Measurements from ENCODE around the gene HMG20B.

Gene HMG20B

DNA sequence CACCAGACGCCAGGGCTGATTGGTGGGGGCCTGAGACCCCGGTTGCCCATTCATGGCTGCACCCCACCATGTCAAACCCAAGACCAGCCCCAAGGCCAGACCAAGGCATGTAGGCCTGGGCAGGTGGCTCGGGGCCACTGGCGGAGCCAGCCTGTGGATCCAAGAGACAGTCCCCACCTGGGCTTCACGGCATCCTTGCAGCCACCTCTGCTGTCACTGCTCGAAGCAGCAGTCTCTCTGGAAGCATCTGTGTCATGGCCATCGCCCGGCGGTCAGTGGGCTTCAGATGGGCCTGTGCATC, 37.6 kb upstream of the HMG20B start (continued):
- TF ChIP-seq, protein P1, sequence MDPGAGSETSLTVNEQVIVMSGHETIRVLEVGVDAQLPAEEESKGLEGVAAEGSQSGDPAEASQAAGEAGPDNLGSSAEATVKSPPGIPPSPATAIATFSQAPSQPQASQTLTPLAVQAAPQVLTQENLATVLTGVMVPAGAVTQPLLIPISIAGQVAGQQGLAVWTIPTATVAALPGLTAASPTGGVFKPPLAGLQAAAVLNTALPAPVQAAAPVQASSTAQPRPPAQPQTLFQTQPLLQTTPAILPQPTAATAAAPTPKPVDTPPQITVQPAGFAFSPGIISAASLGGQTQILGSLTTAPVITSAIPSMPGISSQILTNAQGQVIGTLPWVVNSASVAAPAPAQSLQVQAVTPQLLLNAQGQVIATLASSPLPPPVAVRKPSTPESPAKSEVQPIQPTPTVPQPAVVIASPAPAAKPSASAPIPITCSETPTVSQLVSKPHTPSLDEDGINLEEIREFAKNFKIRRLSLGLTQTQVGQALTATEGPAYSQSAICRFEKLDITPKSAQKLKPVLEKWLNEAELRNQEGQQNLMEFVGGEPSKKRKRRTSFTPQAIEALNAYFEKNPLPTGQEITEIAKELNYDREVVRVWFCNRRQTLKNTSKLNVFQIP (CRISPR knock-in tag; IDR thresholded peaks at IDR 0.05; ENCODE audit: borderline replicate concordance, low read depth), result no peak

DNA sequence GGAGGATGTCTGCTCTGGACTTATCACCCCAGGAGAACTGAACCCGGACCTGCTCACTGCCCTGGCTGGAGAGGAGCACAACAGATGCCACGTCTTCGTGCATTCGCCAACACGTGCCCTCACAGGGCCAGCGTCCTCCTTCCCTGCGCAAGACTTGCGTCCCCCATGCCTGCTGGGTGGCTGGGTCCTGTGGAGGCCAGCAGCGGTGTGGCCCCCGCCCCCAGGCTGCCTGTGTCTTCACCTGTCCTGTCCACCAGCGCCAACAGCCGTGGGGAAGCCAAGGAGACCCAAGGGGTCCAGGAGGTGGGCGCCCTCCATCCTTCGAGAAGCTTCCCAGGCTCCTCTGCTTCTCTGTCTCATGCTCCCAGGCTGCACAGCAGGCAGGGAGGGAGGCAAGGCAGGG, 37.2 kb upstream of the HMG20B start:
- TF ChIP-seq, protein P2, sequence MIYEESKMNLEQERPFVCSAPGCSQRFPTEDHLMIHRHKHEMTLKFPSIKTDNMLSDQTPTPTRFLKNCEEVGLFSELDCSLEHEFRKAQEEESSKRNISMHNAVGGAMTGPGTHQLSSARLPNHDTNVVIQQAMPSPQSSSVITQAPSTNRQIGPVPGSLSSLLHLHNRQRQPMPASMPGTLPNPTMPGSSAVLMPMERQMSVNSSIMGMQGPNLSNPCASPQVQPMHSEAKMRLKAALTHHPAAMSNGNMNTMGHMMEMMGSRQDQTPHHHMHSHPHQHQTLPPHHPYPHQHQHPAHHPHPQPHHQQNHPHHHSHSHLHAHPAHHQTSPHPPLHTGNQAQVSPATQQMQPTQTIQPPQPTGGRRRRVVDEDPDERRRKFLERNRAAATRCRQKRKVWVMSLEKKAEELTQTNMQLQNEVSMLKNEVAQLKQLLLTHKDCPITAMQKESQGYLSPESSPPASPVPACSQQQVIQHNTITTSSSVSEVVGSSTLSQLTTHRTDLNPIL (CRISPR knock-in tag; IDR thresholded peaks at IDR 0.05; ENCODE audit: low read depth), result no peak
- no peak for ATAC-seq

DNA sequence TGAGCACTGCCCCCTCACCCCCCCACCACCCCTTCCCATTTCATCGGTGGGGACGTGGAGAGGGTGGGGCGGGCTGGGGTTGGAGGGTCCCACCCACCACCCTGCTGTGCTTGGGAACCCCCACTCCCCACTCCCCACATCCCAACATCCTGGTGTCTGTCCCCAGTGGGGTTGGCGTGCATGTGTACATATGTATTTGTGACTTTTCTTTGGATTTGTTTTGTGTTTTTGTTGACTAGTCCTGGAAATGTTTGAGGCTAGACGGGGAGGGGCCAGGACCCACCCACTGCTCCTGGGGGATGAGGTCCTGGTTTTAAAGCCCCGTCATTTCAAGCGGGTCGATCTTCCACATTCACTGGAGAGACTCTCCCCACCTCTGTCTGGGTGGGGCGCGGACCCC, 36.8 kb upstream of the HMG20B start:
- TF ChIP-seq GLIS3 (CRISPR knock-in tag; IDR thresholded peaks at IDR 0.05), result no peak
- no peak for TF ChIP-seq CSDC2 (CRISPR knock-in tag; IDR thresholded peaks at IDR 0.05)
- TF ChIP-seq, protein P3, sequence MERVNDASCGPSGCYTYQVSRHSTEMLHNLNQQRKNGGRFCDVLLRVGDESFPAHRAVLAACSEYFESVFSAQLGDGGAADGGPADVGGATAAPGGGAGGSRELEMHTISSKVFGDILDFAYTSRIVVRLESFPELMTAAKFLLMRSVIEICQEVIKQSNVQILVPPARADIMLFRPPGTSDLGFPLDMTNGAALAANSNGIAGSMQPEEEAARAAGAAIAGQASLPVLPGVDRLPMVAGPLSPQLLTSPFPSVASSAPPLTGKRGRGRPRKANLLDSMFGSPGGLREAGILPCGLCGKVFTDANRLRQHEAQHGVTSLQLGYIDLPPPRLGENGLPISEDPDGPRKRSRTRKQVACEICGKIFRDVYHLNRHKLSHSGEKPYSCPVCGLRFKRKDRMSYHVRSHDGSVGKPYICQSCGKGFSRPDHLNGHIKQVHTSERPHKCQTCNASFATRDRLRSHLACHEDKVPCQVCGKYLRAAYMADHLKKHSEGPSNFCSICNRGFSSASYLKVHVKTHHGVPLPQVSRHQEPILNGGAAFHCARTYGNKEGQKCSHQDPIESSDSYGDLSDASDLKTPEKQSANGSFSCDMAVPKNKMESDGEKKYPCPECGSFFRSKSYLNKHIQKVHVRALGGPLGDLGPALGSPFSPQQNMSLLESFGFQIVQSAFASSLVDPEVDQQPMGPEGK (CRISPR knock-in tag; IDR thresholded peaks at IDR 0.05; ENCODE audit: borderline replicate concordance), result no peak
- TF ChIP-seq PPARA (CRISPR knock-in tag; IDR thresholded peaks at IDR 0.05; ENCODE audit: borderline replicate concordance), result no peak
- TF ChIP-seq TCF4 (CRISPR knock-in tag; IDR thresholded peaks at IDR 0.05; ENCODE audit: borderline replicate concordance), result no peak
- no peak for TF ChIP-seq ZNF565 (CRISPR knock-in tag; conservative IDR thresholded peaks at IDR 0.05; ENCODE audit: low read depth)
- TF ChIP-seq ZNF8 (CRISPR knock-in tag; IDR thresholded peaks at IDR 0.05), result no peak
- TF ChIP-seq ZNF70 (CRISPR knock-in tag; IDR thresholded peaks at IDR 0.05), result no peak
- ATAC-seq, result no peak

DNA sequence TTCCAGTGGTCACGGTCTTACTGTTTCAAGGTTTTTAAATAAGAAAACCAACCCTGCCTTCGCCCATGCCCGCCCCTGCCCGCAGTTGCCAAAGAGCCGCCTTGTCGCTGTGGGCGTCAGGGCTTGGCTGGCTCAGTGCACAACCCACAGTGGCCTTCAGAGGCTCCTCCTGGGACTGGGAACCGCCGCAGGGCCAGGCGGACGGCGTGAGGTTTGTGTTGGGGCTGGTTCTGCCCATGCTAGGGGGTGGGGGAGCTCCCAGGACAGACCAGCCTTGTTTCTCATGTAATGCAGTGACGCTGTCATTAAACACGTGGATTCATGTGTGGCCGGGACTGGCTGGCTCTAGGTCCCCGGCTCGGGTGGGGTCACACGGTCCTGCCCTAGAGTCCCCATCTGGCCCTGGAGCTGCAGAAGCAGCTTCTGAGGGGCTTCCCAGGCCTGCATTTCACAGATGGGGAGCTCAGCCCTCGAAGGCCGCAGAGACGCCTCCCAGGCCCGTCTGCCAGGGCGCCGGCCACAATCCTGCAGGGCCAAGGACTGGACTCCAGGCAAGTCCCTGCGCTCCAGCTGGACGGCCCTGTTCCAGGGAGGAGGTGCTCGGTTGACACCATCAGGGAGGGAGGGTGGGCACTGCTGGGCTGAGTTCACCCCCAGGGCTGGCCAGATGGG, 36.2 kb upstream of the HMG20B start:
- TF ChIP-seq, protein P3 (CRISPR knock-in tag; IDR thresholded peaks at IDR 0.05; ENCODE audit: borderline replicate concordance), result no peak
- TF ChIP-seq BACH2 (CRISPR knock-in tag; IDR thresholded peaks at IDR 0.05; ENCODE audit: borderline replicate concordance), result no peak
- TF ChIP-seq RARB (CRISPR knock-in tag; IDR thresholded peaks at IDR 0.05), result no peak
- TF ChIP-seq ZNF565 (CRISPR knock-in tag; conservative IDR thresholded peaks at IDR 0.05; ENCODE audit: low read depth), result no peak
- TF ChIP-seq ISL1 (CRISPR knock-in tag; IDR thresholded peaks at IDR 0.05), result no peak
- no peak for TF ChIP-seq ESRRG (CRISPR knock-in tag; IDR thresholded peaks at IDR 0.05)
- no peak for TF ChIP-seq ZNF8 (CRISPR knock-in tag; IDR thresholded peaks at IDR 0.05)
- ATAC-seq, result peak; percentile 9

DNA sequence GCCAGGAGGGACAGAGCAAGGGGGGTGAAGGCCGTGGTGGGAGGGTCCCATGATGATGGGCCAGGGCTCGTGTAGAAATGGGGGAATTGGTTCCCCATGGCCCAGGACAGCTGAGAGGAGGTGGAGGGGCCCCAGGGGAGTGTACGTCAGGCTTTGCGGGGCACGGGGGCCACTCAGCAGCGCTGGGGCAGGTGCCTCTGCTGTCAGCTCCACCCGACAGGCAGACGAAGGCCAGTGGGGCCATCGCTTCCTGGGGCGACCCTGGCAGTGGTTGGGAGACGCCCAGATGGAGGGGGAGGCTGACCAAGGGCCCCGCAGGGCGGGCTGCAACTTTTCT, 35.7 kb upstream of the HMG20B start:
- TF ChIP-seq, protein P1 (CRISPR knock-in tag; IDR thresholded peaks at IDR 0.05; ENCODE audit: borderline replicate concordance, low read depth), result no peak
- no peak for TF ChIP-seq ISL1 (CRISPR knock-in tag; IDR thresholded peaks at IDR 0.05)
- no peak for TF ChIP-seq TCF4 (CRISPR knock-in tag; IDR thresholded peaks at IDR 0.05; ENCODE audit: borderline replicate concordance)
- no peak for TF ChIP-seq CSDC2 (CRISPR knock-in tag; IDR thresholded peaks at IDR 0.05)
- no peak for TF ChIP-seq GLIS3 (CRISPR knock-in tag; IDR thresholded peaks at IDR 0.05)
- no peak for TF ChIP-seq TOX (CRISPR knock-in tag; IDR thresholded peaks at IDR 0.05; ENCODE audit: borderline replicate concordance)
- TF ChIP-seq ZNF70 (CRISPR knock-in tag; IDR thresholded peaks at IDR 0.05), result no peak
- TF ChIP-seq, protein P3 (CRISPR knock-in tag; IDR thresholded peaks at IDR 0.05; ENCODE audit: borderline replicate concordance), result no peak
- peak; percentile 2; the same call in 2 of the 3 replicates for ATAC-seq

Measured in SK-N-SH treated with all-trans-retinoic acid at 6 μM for 48 hours (cell line).